NK-92 (cell line): ENCODE results near the gene PHB1.
"Not testable (repeated sequence)": the region's sequence is repeated elsewhere in the genome, so short reads cannot be mapped to it uniquely, and the experiment has no call there.

ENCODE experiments used
- DNase-seq: peaks from one replicate; lab custom pipeline; 2025; ENCODE audit not compliant: unreplicated experiment; lab: John Stamatoyannopoulos, UW

PHB1 gene

DNA sequence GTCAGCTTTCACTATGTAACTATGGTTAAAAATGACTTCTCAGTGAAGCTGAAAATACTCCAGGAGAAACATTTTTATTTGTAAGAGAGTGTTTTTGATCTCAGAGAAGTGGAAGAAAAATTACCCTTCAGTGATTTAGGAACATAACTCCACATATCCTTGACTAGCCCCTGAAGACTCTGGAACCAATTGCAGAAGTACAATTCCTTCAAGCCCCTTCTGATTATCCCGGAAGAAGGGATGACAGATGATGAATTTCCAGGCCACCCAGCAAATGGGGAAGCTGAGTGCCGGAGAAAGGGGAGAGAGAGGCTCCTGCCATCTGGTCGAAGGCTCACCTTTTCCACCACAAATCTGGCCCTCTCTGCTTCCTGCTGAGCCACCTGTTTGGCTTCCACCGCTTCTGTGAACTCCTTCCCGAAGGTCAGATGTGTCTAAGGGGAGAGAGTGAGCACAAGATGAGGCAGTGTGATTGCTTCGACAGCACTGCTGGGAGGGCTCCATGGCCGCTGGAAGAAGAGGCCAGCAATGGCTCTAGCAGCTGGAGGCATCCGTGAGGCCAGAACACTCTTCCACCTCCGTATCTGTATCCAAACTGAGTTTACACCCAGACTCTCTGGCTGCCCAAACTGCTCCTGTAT lies 8.1 kb downstream of the PHB1 start:
- no peak for DNase-seq

GRCh38 chr17:49404906-49405305 lies 9.8 kb downstream of the PHB1 start:
- no peak for DNase-seq

DNA sequence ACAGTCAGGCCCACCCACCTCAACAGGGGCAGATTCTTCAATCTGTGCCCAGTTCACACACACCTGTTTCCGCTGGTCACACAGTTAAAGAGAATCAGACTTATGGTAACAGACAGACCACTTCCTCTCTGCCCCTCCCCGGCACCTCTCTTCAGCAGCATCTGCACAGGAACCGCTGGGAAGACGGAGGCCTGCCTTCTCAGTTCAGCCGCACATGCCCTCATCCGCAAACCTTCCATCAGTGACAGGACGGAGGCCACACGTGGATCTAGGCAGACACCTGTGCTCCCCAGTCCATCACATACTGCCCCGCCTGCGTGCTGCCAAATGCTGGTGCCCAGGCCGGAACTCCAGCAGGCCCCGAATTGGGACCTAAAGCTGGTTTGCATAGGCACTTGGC lies 10.3 kb downstream of the PHB1 start:
- no peak for DNase-seq

- no peak for DNase-seq
Measured at GRCh38 chr17:49403514-49404289, 11.0 kb downstream of the PHB1 start.

DNA sequence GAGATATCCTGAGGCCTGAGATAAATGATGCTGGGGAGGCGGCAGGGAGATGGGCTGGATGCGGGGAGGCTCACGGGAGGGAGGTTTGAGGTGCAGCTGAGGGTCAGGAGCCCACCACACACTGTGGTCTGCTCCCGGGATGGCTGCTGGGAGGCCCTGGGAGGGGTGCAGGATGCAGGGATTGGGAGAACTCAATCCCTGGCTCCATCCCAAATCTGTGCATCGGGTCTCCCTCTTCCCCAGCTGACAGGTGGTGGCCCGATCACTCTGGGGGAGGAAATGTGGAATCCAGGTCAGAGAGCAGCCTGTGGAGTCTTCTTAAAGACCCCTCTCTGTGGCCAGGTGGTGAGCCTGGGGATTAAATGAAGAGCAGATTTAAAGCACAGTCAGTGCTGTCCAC lies 12.0 kb downstream of the PHB1 start:
- DNase-seq: no peak

DNA sequence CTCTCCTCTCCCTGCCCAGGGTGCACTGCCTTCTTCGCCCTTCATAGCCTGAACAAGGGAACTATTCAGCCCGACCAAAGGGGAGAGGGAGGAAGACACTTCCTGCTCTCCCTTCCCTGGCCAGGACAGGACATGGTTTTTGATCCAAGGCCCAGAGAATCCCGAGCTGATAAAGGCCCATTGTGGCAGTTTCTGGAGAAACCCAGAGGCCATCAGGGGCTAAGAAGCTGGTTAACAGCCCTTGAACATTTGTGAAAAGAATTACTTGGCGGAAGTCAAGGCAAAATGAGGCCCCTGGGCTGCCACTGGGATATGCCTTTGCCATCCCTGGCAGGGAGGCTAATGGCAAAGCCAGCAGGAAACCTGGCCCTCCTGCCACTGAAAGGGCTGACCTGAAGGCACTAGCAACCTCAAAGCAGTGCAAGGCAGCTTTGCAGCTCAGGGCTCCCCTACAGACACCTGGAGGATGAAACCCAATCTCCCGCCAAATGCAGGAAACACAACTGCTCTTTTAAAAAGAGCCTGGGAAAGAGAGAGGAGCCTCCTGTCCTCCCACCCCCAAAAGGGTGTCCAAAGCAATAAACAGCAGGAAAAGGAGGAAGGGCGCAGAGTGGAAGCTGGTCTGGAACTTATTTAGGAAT lies 12.6 kb downstream of the PHB1 start:
- no peak for DNase-seq

- no peak for DNase-seq
Measured at GRCh38 chr17:49399995-49400394, 14.7 kb downstream of the PHB1 start.

DNA sequence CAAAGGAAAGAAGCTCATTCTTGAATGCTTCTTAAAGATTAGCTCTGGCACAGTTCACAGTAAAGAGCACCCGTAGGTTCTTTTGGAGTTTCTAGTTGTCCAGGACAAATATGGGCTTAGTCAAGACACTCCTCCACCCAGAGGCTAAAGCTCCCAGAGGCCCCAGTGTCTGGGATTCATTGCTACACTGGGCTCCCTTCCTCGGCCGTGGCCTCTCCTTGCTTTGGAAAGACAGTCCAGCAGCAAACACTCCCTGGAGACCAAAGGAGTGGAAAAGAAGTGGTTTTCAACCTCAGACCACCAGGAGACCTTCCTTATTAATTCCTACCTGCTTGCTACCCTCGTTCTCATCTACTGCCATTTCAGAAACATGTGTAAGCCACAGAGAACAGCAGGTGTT lies 17.1 kb downstream of the PHB1 start:
- no peak for DNase-seq

- DNase-seq: no peak
Measured at GRCh38 chr17:49393491-49394255, 21.0 kb downstream of the PHB1 start.

DNA sequence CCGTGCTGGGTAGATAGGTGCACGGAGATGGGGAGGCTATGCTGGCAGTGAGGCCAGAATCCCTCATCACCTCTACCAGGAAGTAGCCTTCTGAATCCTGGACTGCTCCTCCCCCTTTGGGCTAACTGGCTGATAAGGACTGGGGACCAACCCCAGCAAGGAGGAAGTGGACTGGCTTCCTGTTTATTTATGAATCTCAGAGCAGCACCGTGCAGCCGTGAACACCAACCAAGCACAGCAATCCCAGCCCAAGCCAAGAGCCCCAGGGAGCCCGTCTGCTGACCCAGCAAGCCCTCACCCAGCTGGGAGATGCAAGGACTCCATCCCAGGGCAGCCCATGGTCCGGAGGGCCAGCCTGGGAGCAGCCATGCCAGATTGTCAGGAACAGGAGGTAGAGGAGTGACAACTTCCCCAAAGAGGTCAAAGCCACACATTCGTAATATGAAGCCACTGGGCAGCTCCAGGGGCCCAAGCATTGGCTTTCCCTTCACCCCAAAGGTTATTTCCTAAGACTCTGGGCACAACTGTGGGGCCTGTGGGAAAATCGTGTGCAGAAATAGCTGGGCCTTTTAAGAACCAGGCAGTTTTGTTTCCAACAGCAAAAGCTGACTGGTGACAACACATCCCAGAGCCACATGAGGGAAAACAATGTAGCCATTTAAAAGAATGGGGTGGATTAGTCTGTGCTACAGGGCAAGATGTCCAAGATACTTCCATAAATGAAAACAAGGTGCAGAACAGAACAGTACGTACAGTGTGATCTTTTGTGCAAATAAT lies 23.9 kb downstream of the PHB1 start:
- no peak for DNase-seq

DNA sequence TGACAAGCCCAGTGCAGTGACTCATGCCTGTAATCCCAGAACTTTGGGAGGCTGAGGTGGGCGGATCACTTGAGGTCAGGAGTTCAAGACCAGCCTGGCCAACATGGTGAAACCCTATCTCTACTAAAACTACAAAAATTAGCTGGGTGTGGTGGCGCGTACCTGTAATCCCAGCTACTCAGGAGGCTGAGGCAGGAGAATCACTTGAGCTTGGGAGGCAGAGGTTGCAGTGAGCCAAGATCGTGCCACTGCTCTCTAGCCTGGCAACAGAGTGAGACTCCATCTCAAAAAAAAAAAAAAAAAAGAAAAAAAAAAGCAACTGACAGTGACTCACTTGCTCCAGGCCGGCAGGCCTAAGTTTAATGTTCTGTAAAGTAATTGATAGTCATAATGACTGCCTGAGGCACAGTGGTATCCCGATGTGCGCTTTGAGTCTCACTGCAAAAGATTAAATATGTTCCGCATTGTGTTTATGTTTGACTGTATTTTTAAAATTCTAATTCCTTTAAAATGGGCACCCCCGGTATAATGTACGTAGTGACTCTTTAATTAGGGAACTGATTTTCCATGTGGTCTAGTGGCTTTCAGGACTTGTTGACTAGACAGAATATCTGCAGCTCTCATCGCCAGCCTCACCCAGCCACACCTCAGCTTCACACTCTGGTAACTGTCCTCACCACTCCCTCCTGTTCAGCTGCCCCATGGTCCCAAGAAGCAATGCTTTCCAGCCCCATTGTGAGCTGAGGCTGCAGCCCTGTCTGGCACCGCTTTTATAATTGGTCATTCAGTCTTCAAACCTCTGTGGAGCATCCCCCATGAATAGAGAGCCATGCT lies 25.0 kb downstream of the PHB1 start:
- DNase-seq: not testable (repeated sequence)

DNA sequence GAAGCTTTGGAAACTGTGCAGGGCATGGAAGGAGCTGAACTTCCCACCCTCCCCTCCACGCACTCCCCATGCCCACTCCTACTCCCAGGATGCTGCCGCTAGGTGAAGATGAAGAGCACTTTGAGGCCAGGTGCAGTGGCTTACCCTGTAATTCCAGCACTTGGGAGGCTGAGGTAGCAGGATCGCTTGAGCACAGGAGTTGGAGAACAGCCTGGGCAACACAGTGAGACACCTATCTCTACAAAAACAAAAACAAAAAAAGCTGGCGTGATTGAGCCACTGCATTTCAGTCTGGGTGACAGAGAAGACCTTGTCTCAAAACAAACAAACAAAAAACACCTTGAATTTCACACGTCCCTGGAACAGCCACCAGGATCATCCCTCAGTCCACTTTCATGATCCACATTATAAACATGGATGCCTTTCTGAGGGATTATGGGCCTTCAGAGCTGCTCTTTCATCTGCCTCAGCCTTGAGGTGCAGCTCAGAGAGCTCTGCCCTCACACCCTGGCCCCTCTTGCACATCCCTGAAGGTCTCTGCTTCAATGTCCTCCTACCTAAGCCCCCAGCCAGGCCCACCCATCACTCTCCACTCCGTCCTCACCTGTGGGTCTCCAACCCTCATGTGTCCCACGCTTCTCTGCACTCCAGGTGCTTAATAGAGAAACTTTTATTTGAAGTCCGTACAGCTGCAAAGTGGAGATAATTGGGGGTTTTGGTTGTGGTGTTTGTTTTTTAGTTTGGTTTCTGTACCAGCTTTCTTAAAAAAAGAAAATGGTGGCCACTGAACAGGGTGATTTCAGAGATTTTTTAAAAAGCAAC lies 25.8 kb downstream of the PHB1 start:
- DNase-seq: no peak

DNA sequence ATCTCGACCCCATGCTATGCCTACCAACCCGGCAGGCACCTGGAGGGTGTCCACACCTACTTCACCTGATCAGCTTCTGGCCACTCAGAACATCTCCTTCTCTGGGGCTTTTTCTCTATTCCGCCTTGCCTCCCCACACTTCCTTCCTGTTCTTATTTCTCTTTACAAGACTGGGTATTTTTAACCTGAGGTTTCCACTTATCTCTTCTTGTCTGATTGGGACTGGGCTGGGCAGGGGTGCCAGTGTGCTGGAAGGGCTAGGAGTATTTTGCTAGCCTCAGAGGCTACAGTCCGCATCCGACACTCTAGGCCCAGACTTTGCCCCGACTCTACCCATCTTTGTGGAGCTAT lies 26.4 kb downstream of the PHB1 start:
- no peak for DNase-seq

DNA sequence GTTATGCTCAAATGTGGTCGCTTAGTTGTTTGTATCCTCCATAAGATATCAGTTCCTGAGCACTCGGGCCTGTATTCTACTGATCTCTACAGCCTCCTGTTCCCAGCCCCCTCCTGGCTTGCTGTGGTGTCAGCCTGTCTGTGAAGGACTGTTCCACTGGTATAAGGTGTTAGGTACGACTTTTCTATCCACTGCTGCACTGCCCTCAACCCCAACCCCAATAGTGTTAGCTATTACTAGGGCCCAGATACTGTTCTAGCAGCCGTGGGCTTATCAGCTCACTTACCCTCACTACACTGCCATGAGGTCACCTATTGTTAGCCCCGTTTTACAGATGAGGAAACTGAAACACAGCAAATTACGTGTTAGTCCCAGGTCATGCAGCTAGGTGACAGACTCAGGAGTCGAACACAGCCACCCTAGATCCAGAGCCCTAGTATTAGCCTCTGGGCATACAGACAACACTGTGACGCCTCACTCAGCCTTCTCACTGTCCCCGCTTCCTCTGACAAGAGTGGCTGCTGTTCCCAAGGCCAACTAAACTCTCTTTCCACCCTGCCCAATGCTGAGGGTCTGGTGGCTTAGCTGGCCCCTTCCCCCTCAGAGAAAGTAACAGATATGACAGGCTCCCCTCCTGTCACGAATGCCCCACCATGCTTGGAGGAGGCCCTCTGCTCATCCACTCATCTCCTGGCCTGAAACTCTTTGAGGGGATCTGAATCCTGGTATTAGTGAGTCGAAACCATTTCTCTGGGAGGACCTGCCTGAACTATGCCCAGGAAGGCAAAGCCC lies 27.0 kb downstream of the PHB1 start:
- no peak for DNase-seq

DNA sequence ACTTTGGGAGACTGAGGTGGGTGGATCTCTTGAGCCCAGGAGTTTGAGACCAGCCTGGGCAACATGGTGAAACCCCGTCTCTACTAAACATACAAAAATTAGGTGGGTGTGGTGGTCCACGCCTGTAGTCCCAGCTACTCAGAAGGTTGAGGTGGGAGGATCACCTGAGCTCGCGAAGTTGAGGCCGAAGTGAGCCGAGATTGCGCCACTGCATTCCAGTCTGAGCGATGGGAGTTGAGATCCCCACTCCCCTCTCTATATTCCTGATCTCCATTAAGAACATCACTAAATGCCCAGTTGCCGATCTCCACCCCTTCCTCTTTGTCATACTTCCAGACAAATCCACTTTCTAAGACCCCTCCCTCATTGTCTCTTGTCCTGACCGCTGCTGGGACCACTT lies 28.3 kb downstream of the PHB1 start:
- DNase-seq: no peak

- no peak for DNase-seq
Measured at GRCh38 chr17:49384951-49385350, 29.7 kb downstream of the PHB1 start.

GRCh38 chr17:49383060-49383459 lies 31.6 kb downstream of the PHB1 start:
- no peak for DNase-seq

DNA sequence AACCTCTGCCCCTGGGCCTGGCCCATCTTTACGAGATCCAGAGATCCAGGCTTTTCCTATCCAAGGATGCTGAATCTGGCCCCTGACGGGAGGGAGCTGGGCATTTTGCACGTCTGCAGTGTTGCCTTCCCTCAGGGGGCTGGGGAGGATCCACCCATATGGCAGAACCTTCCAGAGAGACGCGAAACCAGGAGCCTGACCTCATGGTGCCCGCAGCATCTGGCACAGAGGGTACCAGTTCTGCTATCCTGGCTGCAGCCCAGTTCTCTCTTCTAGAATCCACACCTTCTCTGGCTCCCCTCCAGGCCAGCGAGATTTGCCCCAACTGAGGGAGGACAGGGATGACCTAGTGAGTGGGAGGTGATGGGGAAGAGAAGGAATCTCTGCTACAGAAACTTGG lies 32.1 kb downstream of the PHB1 start:
- DNase-seq: no peak
